Liver (tissue), 9 donors: Measurements from ENCODE around the gene NTPCR. TPM values are rescaled to one million over a fixed set of nuclear protein-coding genes. Genes with fewer than 3 reads are reported as not detected.

Experiments used
- DNase-seq: peaks from one replicate; pipeline ENCODE4 v3.0.0-alpha.2; 2017; ENCODE audit warnings: low spot score
- H3K27ac ChIP-seq, 2 donors: one replicate each; pipeline ENCODE4 v1.7.0; 2013; ENCODE audit warnings: inconsistent platforms in 2 of 2, low read length in 2 of 2, control low read depth in 1 of 2, low read depth in 1 of 2, mild to moderate bottlenecking in 1 of 2
- H3K27me3 ChIP-seq, 4 donors: one replicate each; pipeline versions ENCODE4 v1.6.1 to v1.7.0; 2013; ENCODE audit warnings: low read length in 3 of 4, inconsistent platforms in 1 of 4, mild to moderate bottlenecking in 1 of 4, moderate library complexity in 1 of 4; ENCODE audit not compliant: control insufficient read depth in 4 of 4, insufficient read depth in 4 of 4
- H3K36me3 ChIP-seq, 4 donors: one replicate each; pipeline versions ENCODE4 v1.6.1 to v1.7.0; 2013; ENCODE audit warnings: low read length in 3 of 4, mild to moderate bottlenecking in 3 of 4, low read depth in 1 of 4, moderate library complexity in 1 of 4; ENCODE audit not compliant: control insufficient read depth in 4 of 4, insufficient read depth in 3 of 4
- H3K4me1 ChIP-seq, 4 donors: one replicate each; pipeline versions ENCODE4 v1.6.1 to v1.7.0; 2013; ENCODE audit warnings: low read length in 3 of 4, mild to moderate bottlenecking in 3 of 4, moderate library complexity in 1 of 4; ENCODE audit not compliant: control insufficient read depth in 4 of 4, insufficient read depth in 4 of 4
- H3K4me3 ChIP-seq, 3 donors: one replicate each; pipeline versions ENCODE4 v1.6.1 to v1.7.0; 2013; ENCODE audit warnings: low read length in 3 of 3, control low read depth in 1 of 3, low read depth in 1 of 3, mild to moderate bottlenecking in 1 of 3
- H3K9ac ChIP-seq, 2 donors: one replicate each; pipeline ENCODE4 v1.7.0; 2013; ENCODE audit warnings: low read length in 2 of 2, mild to moderate bottlenecking in 2 of 2, moderate library complexity in 2 of 2, control low read depth in 1 of 2, low read depth in 1 of 2
- H3K9me3 ChIP-seq, 4 donors: one replicate each; pipeline versions ENCODE4 v1.6.1 to v1.7.0; 2013; ENCODE audit warnings: low read length in 3 of 4; ENCODE audit not compliant: control insufficient read depth in 4 of 4
- FOXA1 ChIP-seq: IDR thresholded peaks from 2 replicates; pipeline ENCODE4 v1.6.1; 2016; ENCODE audit warnings: antibody characterized with exemption
- FOXA2 ChIP-seq: IDR thresholded peaks from 2 replicates; pipeline ENCODE4 v1.6.1; 2016; ENCODE audit warnings: antibody characterized with exemption
- GABPA ChIP-seq, 2 donors: IDR thresholded peaks in 1 of 2; conservative IDR thresholded peaks in 1 of 2; 2 replicates each; pipeline ENCODE4 v1.6.1; 2016; ENCODE audit warnings: antibody characterized with exemption in 2 of 2, mild to moderate bottlenecking in 1 of 2, moderate library complexity in 1 of 2
- HNF4A ChIP-seq, 2 donors: conservative IDR thresholded peaks; 2 replicates each; pipeline ENCODE4 v1.6.1; 2016; ENCODE audit warnings: antibody characterized with exemption in 2 of 2, mild to moderate bottlenecking in 2 of 2
- HNF4G ChIP-seq: IDR thresholded peaks from 2 replicates; pipeline ENCODE4 v1.6.1; 2016; ENCODE audit warnings: antibody characterized with exemption
- JUND ChIP-seq, 2 donors: IDR thresholded peaks; 2 replicates each; pipeline ENCODE4 v1.6.1; 2016; ENCODE audit warnings: antibody characterized with exemption in 2 of 2
- NR2F2 ChIP-seq: IDR thresholded peaks from 2 replicates; pipeline ENCODE4 v1.6.1; 2016; ENCODE audit warnings: antibody characterized with exemption
- RXRA ChIP-seq, 2 donors: IDR thresholded peaks; 2 replicates each; pipeline ENCODE4 v1.6.1; 2017 to 2018; ENCODE audit warnings: antibody characterized with exemption in 2 of 2, mild to moderate bottlenecking in 1 of 2
- SP1 ChIP-seq: IDR thresholded peaks from 2 replicates; pipeline ENCODE4 v1.6.1; 2018; ENCODE audit warnings: antibody characterized with exemption, mild to moderate bottlenecking
- TAF1 ChIP-seq: conservative IDR thresholded peaks from 2 replicates; pipeline ENCODE4 v1.6.1; 2016; ENCODE audit warnings: antibody characterized with exemption, mild to moderate bottlenecking
- WGBS: extraction: QIAGEN DNeasy Blood & Tissue Kit; methylation state at CpG from one replicate; pipeline ENCODE4 v1.1.7; 2013; 5-methylcytosine and 5-hydroxymethylcytosine counted together
- polyA plus RNA-seq, 2 donors: library from polyadenylated mRNA; stranded (reverse) in 1 of 2; unstranded in 1 of 2; fragments of 200-250 nt in 1 of 2; fragments of >200 nt in 1 of 2; fragmentation: Nextera tagmentation in 1 of 2; extraction: Ambion mirVana in 1 of 2; gene quantifications; one replicate each; pipeline versions ENCODE4 v1.2.1 to v1.2.3, GENCODE V29; 2013 to 2015
- total RNA-seq, 2 donors: library from RNA; depleted of rRNA; stranded (reverse); fragments of >200 nt; gene quantifications; one replicate each; pipeline ENCODE4 v1.2.3, GENCODE V29; 2014
- TF ChIP-seq, protein P1 (sequence below): IDR thresholded peaks from 2 replicates; pipeline ENCODE4 v1.6.1; 2016; ENCODE audit warnings: antibody characterized with exemption
- TF ChIP-seq, protein P2 (sequence below): IDR thresholded peaks from 2 replicates; pipeline ENCODE4 v1.6.1; 2016; ENCODE audit warnings: antibody characterized with exemption, mild to moderate bottlenecking
- TF ChIP-seq, protein P3 (sequence below): IDR thresholded peaks from 2 replicates; pipeline ENCODE4 v1.6.1; 2016; ENCODE audit warnings: antibody characterized with exemption
- TF ChIP-seq, protein P4 (sequence below): IDR thresholded peaks from 2 replicates; pipeline ENCODE4 v1.6.1; 2016; ENCODE audit warnings: antibody characterized with exemption
- TF ChIP-seq, protein P5 (sequence below): fragments of 150-350 bp; IDR thresholded peaks from 2 replicates; pipeline ENCODE4 v1.5.1; 2017; ENCODE audit warnings: improper control_type of control experiment, low read depth, low read length; ENCODE audit not compliant: missing input control
- donor health status: healthy.
- donor health status: healthy.
- donor health status: healthy.
- donor health status: healthy.
- donor health status: healthy.

Gene NTPCR
- total and polyA plus RNA-seq, 4 donors: 7.2 to 37.2 (median 19.2) TPM

DNA sequence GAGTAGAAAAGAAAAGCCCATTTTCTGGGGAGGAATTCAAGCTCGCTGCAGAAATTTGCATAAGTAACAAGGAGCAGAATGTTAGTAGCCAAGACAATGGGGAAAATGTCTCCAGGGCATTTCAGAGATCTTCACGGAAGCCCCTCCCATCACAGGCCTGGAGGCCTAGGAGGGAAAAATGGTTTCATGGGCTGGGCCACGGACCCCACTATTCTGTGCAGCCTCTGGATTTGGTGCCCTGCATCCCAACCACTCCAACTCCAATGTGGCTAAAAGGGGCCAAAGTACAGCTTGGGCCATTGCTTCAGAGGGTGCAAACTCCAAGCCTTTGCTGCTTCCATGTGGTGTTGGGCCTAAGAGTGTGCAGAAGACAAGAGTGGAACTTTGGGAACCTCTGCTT is 43.1 kb downstream of the NTPCR start:
- no peak overlapping the region for H3K4me3 ChIP-seq
- TF ChIP-seq GABPA (IDR thresholded peaks at IDR 0.05 in 1 of 2, conservative IDR thresholded peaks at IDR 0.05 in 1 of 2): no peak
- TF ChIP-seq RXRA (IDR thresholded peaks at IDR 0.05): no peak
- no peak for TF ChIP-seq JUND (IDR thresholded peaks at IDR 0.05)
- TF ChIP-seq, protein P1, sequence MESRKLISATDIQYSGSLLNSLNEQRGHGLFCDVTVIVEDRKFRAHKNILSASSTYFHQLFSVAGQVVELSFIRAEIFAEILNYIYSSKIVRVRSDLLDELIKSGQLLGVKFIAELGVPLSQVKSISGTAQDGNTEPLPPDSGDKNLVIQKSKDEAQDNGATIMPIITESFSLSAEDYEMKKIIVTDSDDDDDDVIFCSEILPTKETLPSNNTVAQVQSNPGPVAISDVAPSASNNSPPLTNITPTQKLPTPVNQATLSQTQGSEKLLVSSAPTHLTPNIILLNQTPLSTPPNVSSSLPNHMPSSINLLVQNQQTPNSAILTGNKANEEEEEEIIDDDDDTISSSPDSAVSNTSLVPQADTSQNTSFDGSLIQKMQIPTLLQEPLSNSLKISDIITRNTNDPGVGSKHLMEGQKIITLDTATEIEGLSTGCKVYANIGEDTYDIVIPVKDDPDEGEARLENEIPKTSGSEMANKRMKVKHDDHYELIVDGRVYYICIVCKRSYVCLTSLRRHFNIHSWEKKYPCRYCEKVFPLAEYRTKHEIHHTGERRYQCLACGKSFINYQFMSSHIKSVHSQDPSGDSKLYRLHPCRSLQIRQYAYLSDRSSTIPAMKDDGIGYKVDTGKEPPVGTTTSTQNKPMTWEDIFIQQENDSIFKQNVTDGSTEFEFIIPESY: no peak
- TF ChIP-seq, protein P2, sequence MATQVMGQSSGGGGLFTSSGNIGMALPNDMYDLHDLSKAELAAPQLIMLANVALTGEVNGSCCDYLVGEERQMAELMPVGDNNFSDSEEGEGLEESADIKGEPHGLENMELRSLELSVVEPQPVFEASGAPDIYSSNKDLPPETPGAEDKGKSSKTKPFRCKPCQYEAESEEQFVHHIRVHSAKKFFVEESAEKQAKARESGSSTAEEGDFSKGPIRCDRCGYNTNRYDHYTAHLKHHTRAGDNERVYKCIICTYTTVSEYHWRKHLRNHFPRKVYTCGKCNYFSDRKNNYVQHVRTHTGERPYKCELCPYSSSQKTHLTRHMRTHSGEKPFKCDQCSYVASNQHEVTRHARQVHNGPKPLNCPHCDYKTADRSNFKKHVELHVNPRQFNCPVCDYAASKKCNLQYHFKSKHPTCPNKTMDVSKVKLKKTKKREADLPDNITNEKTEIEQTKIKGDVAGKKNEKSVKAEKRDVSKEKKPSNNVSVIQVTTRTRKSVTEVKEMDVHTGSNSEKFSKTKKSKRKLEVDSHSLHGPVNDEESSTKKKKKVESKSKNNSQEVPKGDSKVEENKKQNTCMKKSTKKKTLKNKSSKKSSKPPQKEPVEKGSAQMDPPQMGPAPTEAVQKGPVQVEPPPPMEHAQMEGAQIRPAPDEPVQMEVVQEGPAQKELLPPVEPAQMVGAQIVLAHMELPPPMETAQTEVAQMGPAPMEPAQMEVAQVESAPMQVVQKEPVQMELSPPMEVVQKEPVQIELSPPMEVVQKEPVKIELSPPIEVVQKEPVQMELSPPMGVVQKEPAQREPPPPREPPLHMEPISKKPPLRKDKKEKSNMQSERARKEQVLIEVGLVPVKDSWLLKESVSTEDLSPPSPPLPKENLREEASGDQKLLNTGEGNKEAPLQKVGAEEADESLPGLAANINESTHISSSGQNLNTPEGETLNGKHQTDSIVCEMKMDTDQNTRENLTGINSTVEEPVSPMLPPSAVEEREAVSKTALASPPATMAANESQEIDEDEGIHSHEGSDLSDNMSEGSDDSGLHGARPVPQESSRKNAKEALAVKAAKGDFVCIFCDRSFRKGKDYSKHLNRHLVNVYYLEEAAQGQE: no peak
- TF ChIP-seq HNF4A (conservative IDR thresholded peaks at IDR 0.05): no peak
- no peak for TF ChIP-seq FOXA2
- no peak for TF ChIP-seq FOXA1
- TF ChIP-seq NR2F2: no peak
- no peak for TF ChIP-seq HNF4G
- no peak for TF ChIP-seq TAF1
- TF ChIP-seq, protein P3, sequence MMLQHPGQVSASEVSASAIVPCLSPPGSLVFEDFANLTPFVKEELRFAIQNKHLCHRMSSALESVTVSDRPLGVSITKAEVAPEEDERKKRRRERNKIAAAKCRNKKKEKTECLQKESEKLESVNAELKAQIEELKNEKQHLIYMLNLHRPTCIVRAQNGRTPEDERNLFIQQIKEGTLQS: no peak
- TF ChIP-seq, protein P4, sequence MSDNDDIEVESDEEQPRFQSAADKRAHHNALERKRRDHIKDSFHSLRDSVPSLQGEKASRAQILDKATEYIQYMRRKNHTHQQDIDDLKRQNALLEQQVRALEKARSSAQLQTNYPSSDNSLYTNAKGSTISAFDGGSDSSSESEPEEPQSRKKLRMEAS: no peak
- TF ChIP-seq, protein P5, sequence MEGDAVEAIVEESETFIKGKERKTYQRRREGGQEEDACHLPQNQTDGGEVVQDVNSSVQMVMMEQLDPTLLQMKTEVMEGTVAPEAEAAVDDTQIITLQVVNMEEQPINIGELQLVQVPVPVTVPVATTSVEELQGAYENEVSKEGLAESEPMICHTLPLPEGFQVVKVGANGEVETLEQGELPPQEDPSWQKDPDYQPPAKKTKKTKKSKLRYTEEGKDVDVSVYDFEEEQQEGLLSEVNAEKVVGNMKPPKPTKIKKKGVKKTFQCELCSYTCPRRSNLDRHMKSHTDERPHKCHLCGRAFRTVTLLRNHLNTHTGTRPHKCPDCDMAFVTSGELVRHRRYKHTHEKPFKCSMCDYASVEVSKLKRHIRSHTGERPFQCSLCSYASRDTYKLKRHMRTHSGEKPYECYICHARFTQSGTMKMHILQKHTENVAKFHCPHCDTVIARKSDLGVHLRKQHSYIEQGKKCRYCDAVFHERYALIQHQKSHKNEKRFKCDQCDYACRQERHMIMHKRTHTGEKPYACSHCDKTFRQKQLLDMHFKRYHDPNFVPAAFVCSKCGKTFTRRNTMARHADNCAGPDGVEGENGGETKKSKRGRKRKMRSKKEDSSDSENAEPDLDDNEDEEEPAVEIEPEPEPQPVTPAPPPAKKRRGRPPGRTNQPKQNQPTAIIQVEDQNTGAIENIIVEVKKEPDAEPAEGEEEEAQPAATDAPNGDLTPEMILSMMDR: no peak
- WGBS: 94% methylated on average over 3 of the region's 3 CpGs
- H3K4me1 ChIP-seq: no peaks in the 10 kb centered on the region
- no peak overlapping the region for H3K9ac ChIP-seq
- no peak for DNase-seq
- no peaks in the 10 kb centered on the region for H3K36me3 ChIP-seq
- no peaks in the 10 kb centered on the region for H3K27me3 ChIP-seq
- H3K27ac ChIP-seq: no peak overlapping the region
- H3K9me3 ChIP-seq: peaks cover 0 to 3% (median under 1%) of the 10 kb centered on the region in 4 donors

DNA sequence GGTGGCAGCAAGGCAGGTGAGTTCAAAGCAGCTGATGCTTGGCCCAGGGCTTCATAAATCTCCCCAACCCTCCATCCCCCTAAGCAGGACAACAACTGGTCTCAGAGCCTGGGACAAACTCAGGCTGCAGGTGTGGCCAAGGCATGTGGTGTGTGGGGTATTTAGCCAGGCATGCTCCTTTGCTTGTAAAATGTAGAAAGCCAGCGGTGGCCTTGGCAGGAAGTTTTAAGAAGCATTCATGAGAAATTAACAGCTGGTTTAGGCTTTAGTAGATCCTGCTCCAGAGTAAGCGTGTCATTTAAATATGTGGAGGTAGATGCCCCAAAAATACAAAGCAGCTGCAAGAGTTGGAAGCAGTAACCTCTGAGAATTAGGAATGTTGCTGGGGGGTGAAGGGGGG is 44.8 kb downstream of the NTPCR start:
- Histone ChIP-seq H3K27ac (no peak overlapping the region), H3K4me3 (no peak overlapping the region), H3K4me1 (no peaks in the 10 kb centered on the region), H3K27me3 (no peaks in the 10 kb centered on the region), H3K9ac (no peak overlapping the region), H3K9me3 (peaks cover 0 to 3% (median under 1%) of the 10 kb centered on the region in 4 donors), H3K36me3 (no peaks in the 10 kb centered on the region)
- DNase-seq: no peak
- 96% methylated on average over 2 of the region's 2 CpGs for WGBS
- TF ChIP-seq FOXA2 (no peak), HNF4A (conservative IDR thresholded peaks at IDR 0.05) (no peak), RXRA (IDR thresholded peaks at IDR 0.05) (no peak), HNF4G (no peak), FOXA1 (no peak), SP1 (no peak)
- TF ChIP-seq, protein P1: no peak
- TF ChIP-seq, protein P4: no peak
- TF ChIP-seq, protein P2: no peak
- TF ChIP-seq, protein P3: no peak
